GM21619 (cell line): ENCODE measurements around the gene CACNA1D.
"Not testable (repeated sequence)": the region's sequence is repeated elsewhere in the genome, so short reads cannot be mapped to it uniquely, and the experiment has no call there.

Experiments used
- ATAC-seq: cut with Tn5 transposase; IDR thresholded peaks from one replicate; pipeline ENCODE4 v1.9.1; 2021; ENCODE audit not compliant: unreplicated experiment

Gene CACNA1D

GRCh38 chr3:53612508-53612907 is 118.1 kb downstream of the CACNA1D start:
- ATAC-seq: no peak

GRCh38 chr3:53613125-53613524 is 118.7 kb downstream of the CACNA1D start:
- no peak for ATAC-seq

GRCh38 chr3:53614307-53614706 is 119.9 kb downstream of the CACNA1D start:
- no peak for ATAC-seq

- ATAC-seq: no peak
Measured at GRCh38 chr3:53616321-53616720, 121.9 kb downstream of the CACNA1D start.

- ATAC-seq: no peak
Measured at GRCh38 chr3:53616971-53617892, 122.8 kb downstream of the CACNA1D start.

DNA sequence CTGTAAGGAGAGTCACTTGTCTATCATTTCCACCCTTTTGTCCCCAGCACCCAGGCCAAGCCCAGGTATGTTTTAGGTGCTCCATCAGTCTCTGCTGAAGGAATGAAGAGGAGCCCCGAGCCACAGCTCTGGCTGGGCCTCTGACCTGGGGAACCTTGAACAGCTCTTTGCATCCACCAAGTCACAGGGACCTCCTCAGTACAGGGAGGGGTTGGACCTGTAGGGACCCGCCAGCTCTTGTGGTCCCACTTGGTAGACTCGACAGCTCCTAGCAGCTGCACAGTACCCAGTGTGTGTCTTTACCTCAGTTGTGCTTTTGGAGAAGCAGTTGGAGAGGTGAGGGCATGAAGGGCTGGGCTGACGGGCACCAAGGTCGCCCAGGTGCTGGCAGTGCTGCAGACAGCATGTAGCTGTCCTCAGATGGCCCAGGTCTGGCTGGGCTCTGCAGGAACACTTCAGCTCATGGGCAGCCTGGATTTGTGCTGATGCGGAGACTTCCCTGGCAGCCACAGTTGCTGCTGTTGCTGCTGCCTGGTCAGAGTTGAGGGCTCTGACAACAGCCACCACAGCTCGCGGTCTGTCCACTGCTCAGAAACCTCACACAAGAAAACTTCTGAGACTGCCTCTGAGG is 123.6 kb downstream of the CACNA1D start:
- ATAC-seq: no peak

GRCh38 chr3:53618524-53618906 is 124.1 kb downstream of the CACNA1D start:
- no peak for ATAC-seq

DNA sequence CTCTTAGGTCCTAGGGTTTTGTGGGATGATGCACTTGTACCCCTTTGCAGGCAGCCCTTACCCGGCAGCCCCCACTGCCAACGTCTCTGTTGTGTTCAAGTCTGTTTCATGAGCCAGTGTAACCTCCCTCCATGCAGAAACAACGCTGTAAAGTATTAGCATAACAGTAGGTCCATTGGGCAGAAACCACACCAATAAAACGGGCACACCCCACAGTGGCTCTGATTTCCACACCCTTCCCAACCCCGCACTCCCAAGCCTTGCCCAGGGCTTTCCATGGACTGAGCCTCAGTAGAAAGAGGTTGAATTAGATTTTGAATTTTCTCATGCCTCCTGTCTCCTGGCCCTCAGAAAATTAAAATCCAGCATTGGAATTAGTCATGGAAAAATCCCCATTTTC is 124.5 kb downstream of the CACNA1D start:
- no peak for ATAC-seq

DNA sequence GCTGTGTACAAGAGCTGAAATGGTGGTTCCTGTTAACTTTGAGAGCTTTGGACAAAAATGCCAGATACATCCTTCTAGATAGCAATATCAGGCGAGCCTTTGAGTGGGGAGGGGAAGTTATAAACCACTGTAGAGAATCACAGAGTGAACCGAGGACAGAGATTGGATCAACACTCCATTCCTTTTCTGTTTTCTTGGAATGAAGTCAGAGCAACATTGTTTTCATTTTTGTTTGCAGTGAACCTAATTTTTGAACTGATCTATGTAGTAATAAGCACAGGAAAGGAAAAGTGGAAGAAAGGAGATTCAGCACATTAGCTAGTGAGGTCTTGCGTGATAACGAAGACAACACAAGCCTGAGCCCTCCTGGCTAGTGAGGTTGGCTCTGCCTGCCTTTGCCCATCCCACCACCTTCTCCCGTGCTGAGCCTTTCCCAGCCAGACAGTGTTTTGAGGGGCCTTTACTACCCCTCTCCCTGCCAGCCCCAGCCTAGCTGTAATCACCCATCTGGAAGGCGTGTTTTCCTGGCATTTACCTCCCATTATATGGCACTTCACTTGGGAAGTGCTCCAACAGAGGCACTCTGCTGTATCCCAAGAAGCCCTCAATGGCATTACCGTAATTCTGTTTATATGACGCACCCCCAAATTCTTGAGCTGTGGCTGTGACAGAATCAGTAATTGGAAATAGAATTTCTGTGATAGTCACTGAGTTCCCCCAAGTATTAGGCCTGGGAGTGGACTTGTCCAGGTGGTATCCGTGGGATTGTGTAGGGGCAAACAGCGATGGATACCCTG is 129.8 kb downstream of the CACNA1D start:
- no peak for ATAC-seq

GRCh38 chr3:53626876-53627275 is 132.5 kb downstream of the CACNA1D start:
- no peak for ATAC-seq

GRCh38 chr3:53628536-53629401 is 134.4 kb downstream of the CACNA1D start:
- ATAC-seq: no peak

GRCh38 chr3:53629402-53629723 is 135.0 kb downstream of the CACNA1D start:
- no peak for ATAC-seq

DNA sequence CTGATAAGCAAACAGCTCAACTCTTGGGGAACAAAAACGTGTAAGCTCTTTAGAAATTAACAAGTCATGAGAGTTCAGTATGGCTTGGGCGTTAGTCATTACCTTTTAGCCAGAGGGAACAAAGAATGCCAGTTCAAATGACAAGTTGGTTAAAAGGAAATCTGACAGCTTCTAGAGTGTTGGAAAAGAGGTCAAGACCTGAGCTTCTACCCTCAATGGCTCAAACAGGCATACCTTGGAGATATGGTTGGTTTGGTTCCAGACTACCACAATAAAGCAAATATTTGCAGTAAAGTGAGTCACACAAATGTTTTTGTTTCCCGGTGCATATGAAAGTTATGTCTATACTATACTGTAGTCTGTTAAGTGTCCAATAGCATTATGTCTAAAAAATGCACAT is 136.1 kb downstream of the CACNA1D start:
- no peak for ATAC-seq

GRCh38 chr3:53633197-53633787 is 138.9 kb downstream of the CACNA1D start:
- no peak for ATAC-seq

- ATAC-seq: no peak
Measured at GRCh38 chr3:53635041-53635440, 140.6 kb downstream of the CACNA1D start.

GRCh38 chr3:53638806-53639205 is 144.4 kb downstream of the CACNA1D start:
- ATAC-seq: not testable (repeated sequence)

- ATAC-seq: no peak
Measured at GRCh38 chr3:53641397-53641796, 147.0 kb downstream of the CACNA1D start.

- ATAC-seq: no peak
Measured at GRCh38 chr3:53642211-53642610, 147.8 kb downstream of the CACNA1D start.

DNA sequence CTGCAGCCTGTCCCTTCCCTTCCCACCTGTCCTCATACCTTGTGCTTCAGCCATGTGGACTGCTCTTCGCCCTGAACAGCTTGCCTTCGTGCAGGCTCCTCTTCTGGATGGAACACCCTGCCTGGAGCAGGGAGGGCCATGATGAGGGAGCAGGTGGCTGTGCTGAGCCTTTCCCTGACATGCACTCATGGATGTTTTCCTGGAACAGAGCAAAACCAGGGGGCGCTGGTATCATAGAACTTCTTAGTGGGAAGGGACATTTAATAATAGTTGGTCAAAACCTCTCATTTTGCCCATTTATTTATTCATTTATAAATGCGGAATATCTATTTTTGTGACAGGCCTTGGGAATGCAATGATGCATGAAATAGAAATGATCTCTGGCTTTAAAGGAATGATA is 149.3 kb downstream of the CACNA1D start:
- no peak for ATAC-seq

DNA sequence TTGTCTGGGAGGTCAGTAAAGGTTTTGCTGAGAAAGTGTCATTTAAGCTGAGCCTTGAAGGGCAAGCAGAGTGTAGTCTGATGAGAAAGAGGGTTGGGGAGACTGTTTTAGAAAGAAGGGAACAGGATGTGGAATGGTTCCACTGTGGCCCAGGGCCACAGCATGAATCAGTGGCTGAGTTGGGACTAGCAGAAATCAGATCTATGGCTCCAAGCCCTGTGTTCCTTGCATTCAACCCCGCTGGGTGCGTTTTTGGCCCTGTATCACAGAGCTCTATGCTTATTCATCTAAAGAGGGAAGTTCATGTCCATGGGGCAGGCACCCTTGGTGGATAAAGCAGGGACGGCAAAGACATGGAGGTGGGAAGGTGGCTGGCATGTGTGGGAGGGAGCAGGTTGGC is 151.3 kb downstream of the CACNA1D start:
- no peak for ATAC-seq
